Activated CD4-positive, alpha-beta T cell treated with anti-CD3 and anti-CD28 coated beads, Interleukin-2, amount 50 U/mL, for 16 hours (primary cell): ENCODE results near the gene CDH18.
A peak's percentile ranks its signal among the peaks of the same experiment; 100 is the strongest.

Source experiments
- DNase-seq: peaks from one replicate; pipeline ENCODE4 v3.0.0-alpha.2; 2020

The CDH18 gene

GRCh38 chr5:19987612-19988361 lies at the start of gene CDH18:
TSS of gene CDH18 (minus strand) at chr5:19988200. CDS start at chr5:19838986, 149,214 bp downstream.
- no peak for DNase-seq

- DNase-seq, result no peak
These were observed 46.7 kb upstream of the CDH18 start for GRCh38 chr5:20034717-20035116.

- DNase-seq, result no peak
These were observed 45.9 kb upstream of the CDH18 start for GRCh38 chr5:20033881-20034280.

GRCh38 chr5:20032896-20033295 lies 44.9 kb upstream of the CDH18 start:
- no peak for DNase-seq

- no peak for DNase-seq
These were observed 42.1 kb upstream of the CDH18 start for GRCh38 chr5:20030125-20030524.

GRCh38 chr5:20029266-20029665 lies 41.3 kb upstream of the CDH18 start:
- no peak for DNase-seq

- DNase-seq, result no peak
These were observed 40.5 kb upstream of the CDH18 start for GRCh38 chr5:20028506-20028905.

- no peak for DNase-seq
These were observed 35.7 kb upstream of the CDH18 start for GRCh38 chr5:20023686-20024180.

GRCh38 chr5:20020247-20020646 lies 32.2 kb upstream of the CDH18 start:
- no peak for DNase-seq

- DNase-seq, result no peak
These were observed 29.0 kb upstream of the CDH18 start for GRCh38 chr5:20017021-20017420.

GRCh38 chr5:20000416-20000815 lies 12.4 kb upstream of the CDH18 start:
- no peak for DNase-seq

GRCh38 chr5:19988457-19988856 lies 457 bp upstream of the CDH18 start:
- no peak for DNase-seq

- no peak for DNase-seq
These were observed 1.2 kb downstream of the CDH18 start for GRCh38 chr5:19986806-19987205.

GRCh38 chr5:19986031-19986619 lies 1.9 kb downstream of the CDH18 start:
- DNase-seq, result no peak

- DNase-seq, result no peak
These were observed 9.5 kb downstream of the CDH18 start for GRCh38 chr5:19978476-19978875.

GRCh38 chr5:19977099-19977498 lies 10.9 kb downstream of the CDH18 start:
- no peak for DNase-seq

- no peak for DNase-seq
These were observed 12.2 kb downstream of the CDH18 start for GRCh38 chr5:19975795-19976194.

- no peak for DNase-seq
These were observed 27.5 kb downstream of the CDH18 start for GRCh38 chr5:19960451-19960850.

GRCh38 chr5:19959830-19960384 lies 28.1 kb downstream of the CDH18 start:
- no peak for DNase-seq

GRCh38 chr5:19950897-19951296 lies 37.1 kb downstream of the CDH18 start:
- DNase-seq, result no peak

- no peak for DNase-seq
These were observed 47.8 kb downstream of the CDH18 start for GRCh38 chr5:19940192-19940591.

- no peak for DNase-seq
These were observed 57.5 kb downstream of the CDH18 start for GRCh38 chr5:19930451-19930850.

GRCh38 chr5:19928562-19929421 lies 59.2 kb downstream of the CDH18 start:
- DNase-seq, result peak; percentile 18
